ENCODE measurements around the gene SNF8. TPM values are rescaled to one million over a fixed set of nuclear protein-coding genes. Genes with fewer than 3 reads are reported as not detected.

Gene SNF8
- total RNA-seq, 1 experiment from 2014 or later, result 371 TPM

GRCh38 chr17:48970224-48970623 lies 25.6 kb upstream of the SNF8 start:
- Histone ChIP-seq H3K4me3 (ENCODE audit: low read depth in 2 of 2, low read length in 2 of 2) (no peak overlapping the region), H3K27me3 (ENCODE audit: control insufficient read depth, insufficient read depth, low read length) (no peaks in the 10 kb centered on the region), H3K36me3 (ENCODE audit: control insufficient read depth, insufficient read depth, low read length) (no peaks in the 10 kb centered on the region), H3K4me1 (ENCODE audit: control insufficient read depth, insufficient read depth, low read length) (peaks cover 37% of the 10 kb centered on the region), H3K27ac (ENCODE audit: low read length) (no peak overlapping the region; the same call in none of the 2 replicates), H3K9me3 (ENCODE audit: control insufficient read depth, insufficient read depth, low read depth, low read length) (no peaks in the 10 kb centered on the region)
- TF ChIP-seq CTCF (IDR thresholded peaks at IDR 0.05) (no peak), REST (IDR thresholded peaks at IDR 0.05; ENCODE audit: insufficient read depth in 1 of 2, low read depth in 2 of 2, low read length in 1 of 2) (no peak), SIN3A (IDR thresholded peaks at IDR 0.05; ENCODE audit: borderline replicate concordance, insufficient read depth, low read depth, low read length) (no peak), POLR2AphosphoS5 (IDR thresholded peaks at IDR 0.05; ENCODE audit: low read depth, low read length) (no peak), TCF7L2 (IDR thresholded peaks at IDR 0.05; ENCODE audit: low read depth, low read length) (no peak)
- intact Hi-C loops (cut with micrococcal nuclease; ENCODE audit: unreplicated experiment) (no loop called here), in situ Hi-C loops (cut with HindIII; ENCODE audit: low pct_unique_long_range_greater_than_20kb, low sequenced_read_pairs) (no loop called here)
- POLR2A ChIA-PET, result interaction anchor here (0.5 to 0.6 kb wide), 2 partner anchors 17 to 33 kb away, joined by 3 to 4 read pairs; no protein-coding TSS in a partner anchor
- ATAC-seq (no peak), DNase-seq (ENCODE audit: low read depth, low spot score) (no peak)
- no TSS peak for BruUV-seq (replicated peaks)
- CTCF ChIA-PET, result no interaction called here

- Histone ChIP-seq H3K36me3 (ENCODE audit: control insufficient read depth, insufficient read depth, low read length) (no peaks in the 10 kb centered on the region), H3K9me3 (ENCODE audit: control insufficient read depth, insufficient read depth, low read depth, low read length) (no peaks in the 10 kb centered on the region), H3K4me1 (ENCODE audit: control insufficient read depth, insufficient read depth, low read length) (peaks cover 17% of the 10 kb centered on the region), H3K27me3 (ENCODE audit: control insufficient read depth, insufficient read depth, low read length) (no peaks in the 10 kb centered on the region), H3K27ac (ENCODE audit: low read length) (peak overlapping the region; percentile 25), H3K4me3 (ENCODE audit: low read depth in 2 of 2, low read length in 2 of 2) (peak overlapping the region in 1 of 2 experiments; percentile 38; a peak in 2 of 4 replicates)
- ATAC-seq, result peak; percentile 92
- intact Hi-C loops (cut with micrococcal nuclease; ENCODE audit: unreplicated experiment) (no loop called here), in situ Hi-C loops (cut with HindIII; ENCODE audit: low pct_unique_long_range_greater_than_20kb, low sequenced_read_pairs) (no loop called here)
- ChIA-PET CTCF (interaction anchor here (0.6 to 4.0 kb wide), 6 partner anchors 8 to 219 kb away, joined by 3 to 27 read pairs (median 3); no protein-coding TSS in a partner anchor), POLR2A (interaction anchor here (0.6 to 1.3 kb wide), 3 partner anchors 17 to 41 kb away, joined by 3 to 5 read pairs (median 3); partner anchors contain the start of gene SNF8)
- DNase-seq (ENCODE audit: low read depth, low spot score), result no peak
- BruUV-seq (replicated peaks), result no TSS peak
- 0 out of 2 replicates have a peak, but pooled peaks have one; percentile 30 for TF ChIP-seq POLR2AphosphoS5 (IDR thresholded peaks at IDR 0.05; ENCODE audit: low read depth, low read length)
- no peak for TF ChIP-seq CTCF (IDR thresholded peaks at IDR 0.05)
- TF ChIP-seq TCF7L2 (IDR thresholded peaks at IDR 0.05; ENCODE audit: low read depth, low read length), result peak; percentile 39; the same call in 1 of the 2 replicates
Measured at GRCh38 chr17:48961516-48962233, 17.0 kb upstream of the SNF8 start.
